Stimulated activated CD4-positive, alpha-beta T cell treated with anti-CD3 and anti-CD28 coated beads, Interleukin-2, amount 100 ng/mL, for 48 hours (primary cell): ENCODE measurements around the gene DMAC1.
A peak's percentile ranks its signal among the peaks of the same experiment; 100 is the strongest.

Source experiments
- DNase-seq, 2 donors: peaks; one replicate each; pipeline ENCODE4 v3.0.0-alpha.2; 2020

The DMAC1 gene, protein sequence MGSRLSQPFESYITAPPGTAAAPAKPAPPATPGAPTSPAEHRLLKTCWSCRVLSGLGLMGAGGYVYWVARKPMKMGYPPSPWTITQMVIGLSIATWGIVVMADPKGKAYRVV

DNA sequence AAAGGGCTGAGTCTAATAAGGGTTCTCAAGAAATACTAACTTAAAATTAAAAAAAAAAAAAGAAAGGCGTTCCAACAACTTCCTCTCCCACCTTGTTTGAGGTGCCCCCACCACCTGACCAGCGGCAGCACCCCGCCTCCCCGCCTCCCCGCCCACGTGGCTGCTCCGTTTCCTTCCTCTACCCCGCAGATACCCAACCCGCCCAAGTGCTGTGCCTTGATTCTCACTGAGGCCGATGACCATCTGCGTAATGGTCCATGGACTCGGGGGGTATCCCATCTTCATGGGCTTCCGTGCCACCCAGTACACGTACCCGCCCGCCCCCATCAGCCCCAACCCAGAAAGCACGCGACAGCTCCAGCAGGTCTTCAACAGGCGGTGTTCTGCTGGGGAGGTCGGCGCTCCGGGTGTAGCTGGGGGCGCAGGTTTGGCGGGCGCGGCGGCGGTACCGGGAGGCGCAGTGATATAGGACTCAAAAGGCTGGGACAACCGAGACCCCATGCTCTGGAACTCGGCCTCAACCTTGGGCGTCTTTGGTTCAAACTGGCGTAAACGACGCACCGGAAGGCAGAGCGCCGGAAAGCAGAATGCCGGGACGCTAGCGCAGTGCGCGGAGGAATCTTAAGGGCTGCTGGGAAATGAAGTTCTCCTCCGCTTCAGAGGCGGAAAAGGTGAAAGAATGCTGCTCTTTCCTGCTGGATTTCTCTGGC is at the start of gene DMAC1:
TSS of gene DMAC1 (minus strand) at position 545 of the 710 bp plus-strand sequence. CDS start at position 501, 44 bp downstream.
- DNase-seq = peak; percentile 61 to 71

DNA sequence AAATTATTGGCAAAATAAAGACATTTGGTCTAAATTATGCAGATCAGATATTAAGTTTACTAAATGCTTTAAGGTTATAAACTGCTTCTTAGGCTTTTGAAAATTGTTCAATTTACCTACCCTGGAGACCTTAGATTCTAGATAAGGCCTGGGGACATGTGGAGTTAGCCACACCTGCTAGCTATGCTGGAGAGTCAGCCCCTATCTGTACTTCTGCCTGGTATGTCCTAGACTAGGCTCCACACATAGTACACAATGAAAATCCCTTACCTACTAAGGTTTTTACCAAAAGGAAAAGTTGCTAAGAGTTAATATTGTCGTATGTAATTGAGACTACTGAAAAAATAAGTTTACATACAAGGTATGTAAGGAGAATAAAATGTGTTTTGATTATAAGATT is 49.8 kb upstream of the DMAC1 start:
- DNase-seq = no peak

DNA sequence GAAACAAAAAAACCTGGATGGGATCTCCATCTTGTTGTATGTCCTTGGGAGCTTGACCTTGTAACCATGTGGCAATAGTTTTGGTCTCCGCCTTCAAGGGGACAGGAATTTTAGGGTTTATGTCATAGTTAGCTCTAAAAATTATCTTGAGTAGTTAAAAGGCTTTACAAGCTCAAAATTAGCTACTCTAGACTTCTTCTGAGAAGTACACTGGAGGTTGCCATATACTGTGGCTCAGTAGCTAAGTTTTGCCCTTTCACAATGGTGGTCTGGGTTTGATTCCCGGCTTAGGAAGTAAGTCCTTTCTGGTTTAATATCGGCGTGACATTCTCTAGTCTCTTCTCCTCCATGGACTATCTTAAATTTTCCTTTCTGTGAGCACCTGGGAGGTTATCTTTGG is 48.9 kb upstream of the DMAC1 start:
- DNase-seq = no peak

DNA sequence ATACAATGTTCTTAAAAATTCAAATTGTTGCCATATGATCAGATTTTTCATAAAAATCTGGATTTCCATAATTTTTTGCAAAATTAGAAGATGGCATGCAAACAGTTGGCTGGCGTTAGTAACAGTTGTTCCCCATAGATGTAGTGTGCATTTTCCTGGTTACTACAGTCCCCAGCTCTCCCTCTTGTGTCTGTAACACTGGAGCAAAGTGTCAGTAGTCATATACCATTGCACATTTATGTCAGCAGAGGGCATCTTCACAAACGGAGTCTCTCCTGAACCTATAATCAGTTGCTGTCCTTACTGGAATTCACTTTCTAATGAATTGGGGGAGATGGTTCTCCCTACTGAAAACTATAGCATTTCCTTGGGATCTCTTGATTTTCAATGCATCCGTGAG is 44.7 kb upstream of the DMAC1 start:
- no peak for DNase-seq

DNA sequence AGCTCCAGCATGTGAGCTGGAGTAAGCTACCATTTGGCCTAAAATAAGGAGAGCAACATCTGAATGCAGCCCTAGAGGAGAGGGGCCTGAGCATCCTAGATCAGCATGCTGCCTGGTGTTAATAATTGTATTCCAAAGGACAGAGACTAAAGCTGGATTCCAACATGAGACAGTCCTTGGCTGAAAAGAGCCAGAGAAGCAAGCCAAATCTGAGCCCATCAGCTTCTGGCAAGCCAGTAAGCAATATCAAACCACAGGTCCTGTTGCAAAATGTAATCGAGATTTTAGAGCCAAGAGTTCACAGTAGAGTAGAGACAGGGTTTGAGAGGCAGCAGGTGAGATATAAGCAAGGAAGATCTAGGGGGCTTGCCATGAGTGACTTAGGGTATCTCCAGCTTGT is 42.3 kb upstream of the DMAC1 start:
- DNase-seq = no peak

DNA sequence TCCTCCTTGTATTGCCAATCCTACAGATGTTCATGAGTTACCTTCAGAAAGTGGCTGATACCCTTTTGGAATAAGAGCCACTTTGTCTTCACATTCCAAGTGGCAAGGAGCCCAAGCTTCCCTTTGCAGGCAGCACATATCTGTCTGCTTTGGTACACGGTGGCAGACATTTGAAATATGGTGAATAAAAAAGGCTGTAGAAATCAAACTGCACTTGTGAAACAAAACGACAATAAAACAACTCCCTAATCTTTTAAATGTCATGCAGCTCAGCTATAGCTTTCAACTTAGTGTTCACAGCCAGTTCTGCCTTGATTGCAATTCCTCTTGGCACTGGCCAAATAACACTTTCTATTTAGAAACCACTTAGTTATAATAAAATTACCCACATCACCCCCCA is 35.0 kb upstream of the DMAC1 start:
- DNase-seq = no peak

DNA sequence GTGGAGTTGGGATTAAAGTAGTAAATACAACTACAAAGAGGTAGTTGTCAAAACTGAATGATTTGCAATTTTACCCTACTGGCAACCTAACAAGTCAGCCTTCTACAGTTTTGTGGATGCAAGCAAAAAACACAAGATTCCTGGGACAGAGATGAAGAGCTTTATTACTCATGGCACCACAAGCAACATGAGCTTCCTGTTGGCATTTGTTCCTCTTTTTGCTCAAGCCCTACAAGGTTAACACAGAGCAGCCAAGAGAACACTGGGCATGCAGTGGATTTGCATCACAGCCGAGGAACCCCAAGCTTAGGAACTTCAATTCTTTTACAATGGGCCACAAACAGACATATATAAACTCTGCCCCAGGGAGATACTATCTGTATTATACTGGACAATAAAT is 28.8 kb upstream of the DMAC1 start:
- DNase-seq = no peak

DNA sequence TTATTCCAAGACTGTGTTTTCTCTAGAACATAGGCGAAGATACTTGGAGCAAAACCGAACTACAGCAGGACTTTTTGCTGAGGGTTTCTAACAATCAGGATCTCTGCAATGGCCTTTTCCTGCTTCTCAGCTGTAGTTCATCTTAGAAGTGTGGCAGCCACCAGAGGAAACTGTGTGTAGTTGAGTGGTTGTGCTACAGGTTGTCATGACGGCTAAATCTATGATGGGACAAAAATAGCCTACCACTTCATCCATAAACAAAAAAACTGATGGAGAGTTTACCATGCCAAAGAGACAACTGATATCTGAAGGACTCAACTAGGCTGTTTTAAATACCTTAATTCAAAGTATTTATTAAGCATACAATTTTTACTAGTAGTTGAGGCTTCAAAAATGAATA is 28.2 kb upstream of the DMAC1 start:
- no peak for DNase-seq

DNA sequence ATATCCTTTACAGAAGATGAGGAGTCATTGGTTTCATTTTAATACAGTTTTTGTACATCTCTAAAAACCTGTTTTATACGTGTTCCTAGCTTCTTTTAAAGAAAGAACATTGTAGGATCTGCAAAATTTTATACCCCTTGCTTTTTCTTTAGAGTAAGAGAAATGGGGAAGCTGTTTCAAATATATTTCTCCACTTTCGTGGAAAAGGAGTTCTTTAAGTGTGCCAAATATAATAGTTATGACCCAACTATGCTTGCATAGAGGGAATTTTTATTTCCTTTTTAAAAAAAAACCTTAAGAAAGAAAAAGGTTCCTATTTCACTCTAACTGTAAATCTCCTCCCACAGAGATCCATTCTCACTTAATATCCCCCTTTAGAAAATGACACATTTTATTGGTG is 27.5 kb upstream of the DMAC1 start:
- DNase-seq = no peak

DNA sequence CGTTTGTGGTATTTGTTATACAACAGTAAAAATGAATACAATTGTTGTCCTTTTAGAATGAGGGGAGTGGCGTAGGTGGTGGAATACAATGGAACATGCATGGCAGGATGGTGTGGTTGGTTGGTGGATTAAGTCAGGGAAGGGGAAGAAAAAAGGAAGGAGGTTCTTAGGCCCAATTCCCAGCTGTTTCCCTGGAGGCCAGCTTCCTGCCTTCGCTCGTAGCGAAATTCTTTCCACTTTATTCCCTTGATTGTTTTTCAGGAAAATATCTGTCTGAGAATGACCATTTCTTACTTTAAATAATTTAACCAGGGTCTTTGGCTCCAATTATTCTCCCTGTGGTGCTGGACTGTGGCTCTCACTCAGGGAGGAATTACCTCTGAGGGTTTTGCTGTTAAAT is 24.1 kb upstream of the DMAC1 start:
- no peak for DNase-seq

DNA sequence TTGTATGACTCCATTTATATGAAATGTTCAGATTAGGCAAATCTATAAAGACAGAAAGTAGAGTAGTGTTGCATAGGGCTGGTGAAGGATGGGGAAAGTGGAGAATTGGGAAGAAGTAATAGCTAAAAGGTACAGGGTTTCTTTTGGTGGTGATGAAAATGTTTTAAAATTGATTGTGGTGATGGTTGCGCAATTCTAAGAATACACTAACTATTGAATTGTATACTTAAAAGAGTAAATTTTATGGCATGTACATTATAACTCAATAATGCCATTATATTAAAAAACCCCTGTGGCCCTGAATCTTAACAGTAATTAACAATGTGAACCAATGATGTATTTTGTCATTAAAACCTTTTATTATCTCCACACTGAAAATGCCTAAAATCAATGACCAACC is 20.4 kb upstream of the DMAC1 start:
- no peak for DNase-seq

DNA sequence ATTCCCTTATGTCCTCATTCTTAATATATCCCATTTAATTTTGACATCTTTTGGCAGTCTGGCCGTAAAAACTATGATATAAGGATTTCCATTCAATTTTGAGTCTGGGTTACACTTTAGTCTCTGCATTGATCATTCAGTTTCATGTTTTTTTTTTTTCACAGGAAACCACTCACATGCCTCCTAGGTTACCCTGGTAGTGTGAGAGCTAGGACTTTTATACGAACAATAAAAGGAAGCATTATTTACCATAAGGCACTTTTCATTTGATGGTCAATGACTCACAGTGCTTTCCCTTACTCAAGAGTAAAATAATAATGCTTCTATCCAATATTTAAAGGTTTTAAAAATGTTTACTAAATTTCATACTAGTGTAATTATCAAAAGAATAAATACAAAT is 16.4 kb upstream of the DMAC1 start:
- DNase-seq = no peak

DNA sequence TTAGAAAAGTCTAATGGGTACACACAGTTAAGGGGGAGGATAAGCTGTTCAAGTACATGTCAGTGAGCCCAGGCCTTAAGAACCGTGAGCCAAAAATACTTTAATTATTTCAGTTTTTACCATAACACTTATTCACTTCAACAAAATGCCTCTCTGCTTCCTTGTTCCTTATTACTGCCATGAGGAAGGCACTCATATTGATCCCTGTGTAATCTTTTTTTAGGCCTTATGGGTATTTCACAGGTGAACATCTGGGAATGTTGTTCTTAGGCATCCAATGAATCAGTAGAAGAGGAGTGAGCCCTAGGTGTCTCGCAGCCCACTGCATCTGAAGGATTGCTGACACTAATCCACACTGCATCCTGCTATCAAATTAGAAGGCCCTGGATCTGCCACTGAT is 13.5 kb upstream of the DMAC1 start:
- DNase-seq = no peak

DNA sequence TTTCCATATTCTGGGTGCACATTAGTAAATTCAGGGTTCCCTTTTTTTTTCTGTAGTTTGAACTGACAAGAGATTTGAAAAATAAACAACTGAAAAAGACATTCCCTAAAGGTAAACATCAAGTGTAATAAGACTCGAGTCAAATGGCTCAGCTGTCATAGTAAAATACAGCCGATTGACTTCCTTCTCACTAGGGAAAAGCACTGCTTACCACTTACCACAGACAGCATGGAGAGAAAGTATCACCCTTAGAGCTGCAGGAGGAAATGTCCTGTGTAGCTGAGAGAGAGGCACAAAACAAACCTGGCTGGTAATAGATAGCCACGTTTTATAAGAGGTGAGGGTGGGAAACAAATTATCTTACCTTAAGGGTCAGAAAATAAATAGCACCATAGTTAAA is 12.1 kb upstream of the DMAC1 start:
- DNase-seq = no peak

DNA sequence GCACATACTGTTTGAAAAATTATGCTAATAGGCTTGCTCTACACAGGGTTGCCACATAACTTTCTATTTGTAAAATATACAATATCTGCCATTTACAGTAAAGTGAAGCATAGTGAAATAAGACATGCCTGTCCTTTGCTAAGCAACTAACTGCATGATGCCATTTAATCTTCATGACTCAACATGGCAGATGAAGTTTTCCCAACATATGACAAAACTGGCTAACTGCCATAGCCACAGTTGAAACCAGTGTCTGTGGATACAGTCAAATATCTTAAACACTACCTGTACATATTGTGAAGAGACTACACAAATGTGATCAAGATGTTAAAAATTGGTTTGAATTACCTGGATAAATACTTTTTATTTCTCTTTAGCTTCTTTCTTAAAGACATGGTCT is 3.1 kb upstream of the DMAC1 start:
- no peak for DNase-seq

DNA sequence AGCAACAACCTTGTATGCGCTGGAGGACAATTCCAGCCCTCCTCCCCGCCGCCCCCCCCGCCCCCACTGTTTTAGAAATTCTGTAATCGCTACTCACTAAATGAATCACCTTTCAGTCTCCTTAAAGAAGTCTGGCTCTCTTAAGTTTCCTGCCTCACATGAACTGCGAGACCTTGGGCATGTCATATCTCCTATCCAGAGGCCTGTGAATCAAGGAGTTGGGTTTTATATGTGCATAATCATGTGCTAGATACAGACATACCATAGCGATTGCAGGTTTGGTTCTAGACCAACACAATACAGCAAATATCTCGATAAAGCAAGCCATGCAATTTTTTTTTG is 337 bp upstream of the DMAC1 start:
- no peak for DNase-seq

DNA sequence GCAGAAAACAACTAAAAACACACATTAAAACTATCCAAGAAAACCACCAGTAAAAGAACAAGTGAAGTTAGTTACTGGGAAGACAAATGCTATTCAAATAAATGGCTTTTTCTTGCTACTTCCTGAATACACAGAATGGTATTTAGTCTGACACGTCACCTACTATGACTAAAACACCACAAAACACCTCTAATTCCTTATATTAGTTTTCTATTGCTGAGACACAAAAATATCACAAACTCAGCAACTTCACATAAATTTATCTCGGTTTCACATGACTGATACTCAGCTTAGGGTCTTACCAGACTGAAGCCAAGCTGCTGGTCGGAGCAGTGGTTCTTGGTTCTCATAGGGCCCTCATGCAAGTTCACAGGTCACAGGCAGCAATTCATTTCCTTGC is 5.4 kb downstream of the DMAC1 start:
- DNase-seq = no peak

DNA sequence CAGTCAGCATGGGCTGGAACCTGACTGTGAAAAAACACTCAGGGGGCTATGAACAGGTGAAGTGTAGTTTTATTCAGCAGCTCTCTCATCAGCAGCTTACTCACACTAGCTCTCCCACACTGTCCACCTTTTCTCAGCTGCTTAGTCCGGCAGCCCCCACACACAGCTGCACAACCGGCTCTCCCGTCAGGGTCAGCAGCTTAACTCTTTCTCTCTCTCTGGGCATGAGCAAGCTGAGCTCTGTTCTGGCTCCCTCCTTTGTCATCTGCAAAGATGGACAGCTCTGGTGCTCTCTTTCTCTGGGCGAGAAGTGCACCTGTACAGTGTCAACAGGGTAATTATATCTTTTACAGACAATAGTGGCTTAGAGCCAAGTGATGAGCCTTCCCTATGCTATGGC is 8.2 kb downstream of the DMAC1 start:
- no peak for DNase-seq

DNA sequence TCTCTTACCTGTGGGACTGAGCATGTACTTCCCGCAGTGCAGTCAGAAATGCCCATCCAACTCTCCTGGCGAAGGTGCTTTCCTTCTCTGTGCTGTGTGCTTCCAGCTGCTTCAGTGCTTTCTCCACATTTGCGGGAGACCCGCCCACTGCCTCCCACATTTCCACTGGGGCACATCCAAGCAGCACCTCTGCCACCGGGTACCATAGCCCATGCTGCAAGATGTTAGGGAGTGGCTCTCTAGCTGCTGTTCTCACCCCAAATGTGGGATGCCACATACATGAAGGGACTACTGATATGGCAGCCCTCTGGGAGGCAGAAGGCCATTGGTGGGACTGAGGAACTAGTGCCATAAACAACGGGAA is 8.8 kb downstream of the DMAC1 start:
- no peak for DNase-seq

DNA sequence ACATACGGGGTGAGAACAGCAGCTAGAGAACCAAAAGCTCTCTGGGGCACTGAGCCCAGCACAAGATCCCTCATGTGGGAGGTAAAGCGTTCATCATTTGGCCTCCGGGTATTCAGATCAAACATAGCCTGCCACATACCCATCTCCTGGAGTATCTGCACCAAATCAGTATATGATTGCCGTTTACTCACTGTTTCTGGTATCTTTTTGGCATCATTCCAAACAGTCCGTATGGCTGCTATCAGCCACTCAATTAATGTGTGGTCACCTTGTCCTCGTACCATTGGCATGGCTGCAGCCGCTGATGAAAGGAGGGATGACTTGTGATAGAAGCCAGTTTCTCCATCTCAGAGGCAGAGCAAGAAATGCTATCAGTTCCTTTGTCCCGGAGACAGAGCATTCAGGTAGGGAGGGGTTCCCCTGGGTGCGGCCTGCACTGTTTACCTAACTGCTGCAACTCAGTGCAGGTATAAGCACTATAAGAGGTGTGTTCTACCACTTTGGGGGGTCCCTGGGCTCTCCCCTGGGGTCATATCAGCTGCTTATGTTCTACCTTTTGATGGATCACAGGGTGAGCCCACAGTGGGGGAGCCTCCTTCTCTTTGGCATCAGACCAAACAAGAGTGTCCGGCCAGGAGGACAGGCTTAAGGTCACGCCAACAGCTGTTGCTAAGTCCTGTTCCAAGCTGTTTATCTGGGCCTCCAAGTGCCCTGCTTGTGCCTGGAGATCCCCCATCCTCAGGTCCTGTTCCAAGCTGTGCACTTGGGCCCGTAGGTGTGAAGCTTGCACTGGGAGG is 9.4 kb downstream of the DMAC1 start:
- no peak for DNase-seq

DNA sequence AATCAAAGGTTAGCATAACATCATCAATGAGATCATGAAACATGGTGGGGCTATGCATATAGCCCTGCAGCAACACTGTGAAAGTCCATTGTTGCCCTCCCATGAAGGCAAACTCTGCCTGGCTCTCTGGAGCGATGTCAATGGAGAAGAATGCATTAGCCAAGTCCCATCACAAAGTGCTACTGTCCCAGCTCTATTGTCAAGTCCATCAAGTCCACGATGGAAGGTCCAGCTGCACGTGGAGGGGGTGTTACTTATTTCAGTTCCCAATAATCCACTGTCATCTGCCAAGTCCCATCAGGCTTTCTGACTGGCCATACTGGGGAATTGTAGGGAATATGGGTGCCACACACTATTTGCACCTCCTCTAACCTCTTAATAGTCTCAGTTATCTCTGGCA is 10.8 kb downstream of the DMAC1 start:
- no peak for DNase-seq

DNA sequence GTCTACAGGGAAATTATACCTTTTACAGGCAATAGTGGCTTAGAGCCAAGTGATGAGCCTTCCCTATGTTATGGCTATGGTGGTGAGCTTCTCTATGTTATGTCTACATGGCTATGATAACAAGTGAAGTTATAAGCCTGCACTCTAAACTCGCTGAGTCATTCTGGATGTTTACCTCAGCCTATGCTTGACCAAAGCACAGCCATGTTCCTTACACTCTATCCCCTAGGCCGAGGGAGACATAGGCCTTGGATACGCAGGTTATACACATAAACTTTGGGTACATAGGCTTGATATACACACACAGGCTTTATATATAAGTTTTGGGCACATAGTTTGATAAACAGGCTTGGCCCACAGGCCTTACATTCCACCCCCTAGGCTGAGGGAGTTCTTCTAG is 13.8 kb downstream of the DMAC1 start:
- DNase-seq = no peak

DNA sequence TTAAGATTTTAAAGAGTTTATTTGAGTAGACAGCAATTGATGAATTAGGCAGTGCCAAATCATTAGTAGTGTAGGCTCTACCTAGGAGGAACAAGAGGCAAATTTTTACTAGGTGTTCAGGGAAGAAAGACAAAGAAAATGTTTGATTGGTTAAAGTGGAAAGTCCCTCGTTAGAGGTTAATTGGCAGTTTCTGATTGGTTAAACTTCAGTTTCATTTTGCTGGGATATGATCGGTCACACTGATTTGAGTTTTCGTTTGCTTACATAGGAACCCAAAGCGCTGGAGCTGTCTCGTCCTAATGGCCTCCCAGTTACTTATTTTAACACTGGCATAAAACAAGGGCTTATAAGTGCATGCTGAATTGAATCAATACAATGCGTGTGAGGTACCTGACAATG is 15.1 kb downstream of the DMAC1 start:
- no peak for DNase-seq

DNA sequence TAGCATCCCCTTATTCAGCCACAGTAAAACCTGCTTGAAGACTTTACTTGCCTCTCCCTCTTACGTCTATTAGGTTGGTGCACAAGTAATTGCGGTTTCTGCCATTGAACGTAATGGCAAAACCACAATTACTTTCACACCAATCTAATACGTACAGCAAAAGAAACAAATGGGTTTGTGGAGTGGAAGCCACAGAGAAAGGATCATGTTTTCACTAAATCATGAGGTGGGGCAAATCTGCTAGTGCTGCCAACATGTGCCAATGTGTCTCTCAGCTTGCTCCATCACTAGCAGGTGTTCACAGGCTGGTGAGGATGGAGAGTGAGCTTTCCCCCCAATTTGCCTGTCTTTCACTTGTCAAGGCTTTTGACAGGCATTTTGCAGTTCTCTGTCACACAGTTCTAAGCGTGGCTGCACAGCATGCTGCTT is 15.9 kb downstream of the DMAC1 start:
- no peak for DNase-seq
